OCI-LY7 (cell line): ENCODE data around the gene XNDC1N. TPM values are rescaled to one million over a fixed set of nuclear protein-coding genes. Genes with fewer than 3 reads are reported as not detected.

Experiments
- BruUV-seq: library from RNA; stranded (reverse); fragments of 400-500 nt; replicated peaks from 2 replicates; lab custom pipeline; 2021; lab: Mats Ljungman, UMichigan
- CTCF ChIA-PET: fragments of 300-600 bp; sonication (Branson Sonifier 250); formaldehyde crosslinking; loops from one replicate; lab custom pipeline; 2022; ENCODE audit warnings: antibody characterized with exemption; ENCODE audit not compliant: unreplicated experiment; lab: Charles Lee
- POLR2A ChIA-PET: fragments of 300-600 bp; sonication (Branson Sonifier 250); formaldehyde crosslinking; loops from one replicate; lab custom pipeline; 2022; ENCODE audit warnings: antibody characterized with exemption; lab: Charles Lee
- DNase-seq: peaks from one replicate; pipeline ENCODE4 v3.0.0-alpha.2; 2015; ENCODE audit warnings: low spot score
- H2AFZ ChIP-seq: fragments of 200-600 bp; sonication (generic), shearing (Covaris generic); 2 replicates; pipeline ENCODE4 v1.6.1; 2014; ENCODE audit warnings: mild to moderate bottlenecking, antibody characterized with exemption, low read length, moderate library complexity
- H3K27ac ChIP-seq: fragments of 200-600 bp; sonication (generic); 2 replicates; pipeline ENCODE4 v1.5.1; 2014; ENCODE audit warnings: mixed run types, low read depth, mild to moderate bottlenecking, moderate library complexity, low read length, inconsistent platforms; ENCODE audit not compliant: poor library complexity, severe bottlenecking
- H3K36me3 ChIP-seq: fragments of 200-600 bp; sonication (generic); 2 replicates; pipeline ENCODE4 v1.6.1; 2014; ENCODE audit warnings: mild to moderate bottlenecking, antibody characterized with exemption, low read length, moderate library complexity, mixed read lengths; ENCODE audit not compliant: insufficient read depth
- H3K4me1 ChIP-seq: fragments of 200-600 bp; sonication (generic); 2 replicates; pipeline ENCODE4 v1.5.1; 2014; ENCODE audit warnings: mild to moderate bottlenecking, low read length; ENCODE audit not compliant: insufficient read depth, poor library complexity, severe bottlenecking
- H3K4me2 ChIP-seq: fragments of 200-600 bp; sonication (generic); 2 replicates; pipeline ENCODE4 v1.6.1; 2014; ENCODE audit warnings: mild to moderate bottlenecking, low read length
- H3K4me3 ChIP-seq: fragments of 200-600 bp; sonication (generic); 2 replicates; pipeline ENCODE4 v1.5.1; 2014; ENCODE audit warnings: mild to moderate bottlenecking, low read depth, low read length; ENCODE audit not compliant: poor library complexity, severe bottlenecking
- H3K79me2 ChIP-seq: fragments of 200-600 bp; sonication (generic); 2 replicates; pipeline ENCODE4 v1.6.1; 2016; ENCODE audit warnings: low read depth, mild to moderate bottlenecking, low read length, moderate library complexity, mixed read lengths; ENCODE audit not compliant: insufficient read depth
- H3K9me2 ChIP-seq: fragments of 200-600 bp; sonication (generic); 2 replicates; pipeline ENCODE4 v1.6.1; 2016; ENCODE audit warnings: mild to moderate bottlenecking, low read length, mixed read lengths; ENCODE audit not compliant: insufficient read depth
- H3K9me3 ChIP-seq: fragments of 200-600 bp; sonication (generic); 2 replicates; pipeline ENCODE4 v1.6.1; 2014; ENCODE audit warnings: mild to moderate bottlenecking, mixed run types, low read length, mixed read lengths
- H4K20me1 ChIP-seq: fragments of 200-600 bp; sonication (generic); 2 replicates; pipeline ENCODE4 v1.6.1; 2014; ENCODE audit warnings: mild to moderate bottlenecking, antibody characterized with exemption, low read length, moderate library complexity, mixed read lengths; ENCODE audit not compliant: insufficient read depth
- CTCF ChIP-seq: fragments of 200-600 bp; sonication (generic); conservative IDR thresholded peaks from 2 replicates; pipeline ENCODE4 v1.5.1; 2014; ENCODE audit warnings: mild to moderate bottlenecking, antibody characterized with exemption, low read length, moderate library complexity, mixed read lengths
- EZH2phosphoT487 ChIP-seq: fragments of 200-600 bp; sonication (generic); IDR thresholded peaks from 2 replicates; pipeline ENCODE4 v1.6.1; 2018; ENCODE audit warnings: low read depth, borderline replicate concordance, mild to moderate bottlenecking, mixed run types, antibody characterized with exemption, low read length, moderate library complexity, mixed read lengths
- intact Hi-C: fragments of 100-400 bp; cut with micrococcal nuclease; formaldehyde crosslinking; loops from one replicate; pipeline ENCODE4 v1.10.0; 2022; ENCODE audit not compliant: unreplicated experiment
- total RNA-seq, 2 experiments: library from RNA; depleted of rRNA in 1 of 2; stranded (reverse); fragments of >200 nt in 1 of 2; shearing (Covaris generic) in 1 of 2; gene quantifications; 2 replicates each; pipeline ENCODE4 v1.2.3, GENCODE V29; 2014 to 2022

The XNDC1N gene
- total RNA-seq, 2 experiments from 2014 or later: 32.2 to 33.4 TPM

GRCh38 chr11:71928737-71929443 lies 496 bp upstream of the XNDC1N start, which contains the start of gene RNF121:
Gene RNF121 (plus strand): TSS chr11:71929046. CDS start chr11:71929062, 16 bp downstream.
- Histone ChIP-seq H3K4me1 (peaks cover 31% of the 10 kb centered on the region), H3K27ac (peak within 1 kb of the TSS; percentile 76), H3K9me3 (no peaks in the 10 kb centered on the region), H3K4me3 (peak within 1 kb of the TSS; percentile 88), H3K9me2 (no peaks in the 10 kb centered on the region), H2AFZ (peak within 1 kb of the TSS; percentile 79; the same call in 1 of the 2 replicates), H3K79me2 (peaks cover 65% of the 10 kb centered on the region), H3K4me2 (peak within 1 kb of the TSS; percentile 86), H4K20me1 (peaks cover 11% of the 10 kb centered on the region; the same call in 1 of the 2 replicates), H3K36me3 (peaks cover 27% of the 10 kb centered on the region)
- intact Hi-C loops: loop anchor here (1.0 kb wide), 1 partner anchor 142 kb away; no protein-coding TSS in a partner anchor
- peak; percentile 97 for DNase-seq
- BruUV-seq: no TSS peak
- TF ChIP-seq CTCF (no peak), EZH2phosphoT487 (no peak)
- CTCF ChIA-PET: interaction anchor here (0.6 to 1.3 kb wide), 3 partner anchors 44 to 414 kb away, joined by 3 to 5 read pairs (median 4); no protein-coding TSS in a partner anchor
- POLR2A ChIA-PET: interaction anchor here (0.8 to 1.9 kb wide), 9 partner anchors 8 to 531 kb away, joined by 3 to 6 read pairs (median 3); no protein-coding TSS in a partner anchor

- Histone ChIP-seq H3K36me3 (peaks cover 51% of the 10 kb centered on the region), H3K9me2 (no peaks in the 10 kb centered on the region), H3K27ac (no peak overlapping the region), H4K20me1 (no peaks in the 10 kb centered on the region), H3K4me1 (no peaks in the 10 kb centered on the region), H3K4me3 (no peak overlapping the region), H3K79me2 (no peaks in the 10 kb centered on the region), H3K9me3 (no peaks in the 10 kb centered on the region), H3K4me2 (no peak overlapping the region), H2AFZ (no peak overlapping the region)
- intact Hi-C loops: no loop called here
- TF ChIP-seq CTCF: no peak
- no peak for TF ChIP-seq EZH2phosphoT487
- CTCF ChIA-PET: no interaction called here
- DNase-seq: no peak
- no TSS peak for BruUV-seq
- POLR2A ChIA-PET: no interaction called here
Measured at GRCh38 chr11:71917646-71918140, 10.7 kb downstream of the XNDC1N start.
